ENCODE measurements around the gene PI4KB. TPM values are rescaled to one million over a fixed set of nuclear protein-coding genes. Genes with fewer than 3 reads are reported as not detected.

The PI4KB gene
- 10 to 100 TPM; 39.6 to 40.2 TPM for total RNA-seq

DNA sequence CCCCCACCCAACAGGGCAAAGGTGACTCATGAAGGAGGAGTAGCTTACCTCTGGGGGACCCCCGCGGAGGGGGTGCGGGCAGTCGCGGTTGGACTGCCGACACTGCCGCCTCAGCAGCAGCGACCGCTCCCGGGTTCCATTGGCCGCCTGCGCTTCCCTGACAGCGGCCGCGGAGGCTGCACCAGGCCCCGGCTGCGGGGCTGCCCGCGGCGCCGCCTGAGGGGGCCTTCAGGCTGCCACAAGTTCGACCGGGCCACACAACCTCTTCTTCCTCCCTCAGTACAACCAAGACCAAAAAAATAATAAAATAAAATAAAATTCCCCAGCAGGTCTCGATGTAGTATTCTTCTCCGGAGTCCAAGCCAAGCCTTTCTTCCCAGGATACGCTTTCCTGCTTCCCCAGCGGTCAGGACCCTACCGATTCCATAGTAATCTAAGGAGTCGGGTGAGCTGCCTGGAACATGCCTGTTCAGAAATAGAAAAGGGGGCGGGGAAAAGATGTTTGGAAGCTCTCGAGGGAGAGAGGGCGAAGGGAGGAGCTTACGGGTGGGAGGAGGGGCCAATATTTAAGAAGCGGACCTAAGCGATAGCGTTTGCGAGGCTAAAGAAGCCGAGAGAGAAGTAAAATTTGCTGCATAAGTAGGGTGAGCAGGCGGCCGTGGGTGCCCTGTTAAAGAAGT, at the start of gene PI4KB:
TSS of gene PI4KB (minus strand) at position 194 of the 680 bp plus-strand sequence. CDS start 10,935 bp downstream, outside the sequence.
- H3K27me3 ChIP-seq, result no peaks in the 10 kb centered on the region
- peak within 1 kb of the TSS; percentile 63 to 98 (median 85) for H3K27ac ChIP-seq
- 0% methylated on average over 26 to 40 of the region's 40 CpGs for WGBS, 2 donors
- peaks cover 32% of the 10 kb centered on the region for H3K4me1 ChIP-seq
- H3K4me3 ChIP-seq, result peak within 1 kb of the TSS; percentile 62 to 66
- DNase-seq (peak; percentile 93 to 98 (median 94)), ATAC-seq (peak; percentile 99)
- TF ChIP-seq, protein P1, sequence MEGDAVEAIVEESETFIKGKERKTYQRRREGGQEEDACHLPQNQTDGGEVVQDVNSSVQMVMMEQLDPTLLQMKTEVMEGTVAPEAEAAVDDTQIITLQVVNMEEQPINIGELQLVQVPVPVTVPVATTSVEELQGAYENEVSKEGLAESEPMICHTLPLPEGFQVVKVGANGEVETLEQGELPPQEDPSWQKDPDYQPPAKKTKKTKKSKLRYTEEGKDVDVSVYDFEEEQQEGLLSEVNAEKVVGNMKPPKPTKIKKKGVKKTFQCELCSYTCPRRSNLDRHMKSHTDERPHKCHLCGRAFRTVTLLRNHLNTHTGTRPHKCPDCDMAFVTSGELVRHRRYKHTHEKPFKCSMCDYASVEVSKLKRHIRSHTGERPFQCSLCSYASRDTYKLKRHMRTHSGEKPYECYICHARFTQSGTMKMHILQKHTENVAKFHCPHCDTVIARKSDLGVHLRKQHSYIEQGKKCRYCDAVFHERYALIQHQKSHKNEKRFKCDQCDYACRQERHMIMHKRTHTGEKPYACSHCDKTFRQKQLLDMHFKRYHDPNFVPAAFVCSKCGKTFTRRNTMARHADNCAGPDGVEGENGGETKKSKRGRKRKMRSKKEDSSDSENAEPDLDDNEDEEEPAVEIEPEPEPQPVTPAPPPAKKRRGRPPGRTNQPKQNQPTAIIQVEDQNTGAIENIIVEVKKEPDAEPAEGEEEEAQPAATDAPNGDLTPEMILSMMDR (IDR thresholded peaks at IDR 0.05), result peak in 1 of 7 experiments; percentile 7
- peak in 2 of 3 donors; percentile 74 to 77 for TF ChIP-seq POLR2A (IDR thresholded peaks at IDR 0.05)
- intact Hi-C loops (cut with DNase I), result no loop called here
- no peaks in the 10 kb centered on the region for H3K36me3 ChIP-seq (replicated peaks in 1 of 2; ENCODE audit: insufficient read depth in 1 of 2, low read depth in 2 of 2)
- H3K9me3 ChIP-seq, result no peaks in the 10 kb centered on the region

GRCh38 chr1:151373196-151373595, 46.0 kb upstream of the PI4KB start:
- H3K4me3 ChIP-seq, result no peak overlapping the region
- H3K27me3 ChIP-seq, result no peaks in the 10 kb centered on the region
- H3K27ac ChIP-seq, result peak overlapping the region in 2 of 4 donors; percentile 87 to 88
- 82 to 84% methylated on average over 13 to 14 of the region's 14 CpGs for WGBS, 2 donors
- H3K36me3 ChIP-seq (replicated peaks in 1 of 2; ENCODE audit: insufficient read depth in 1 of 2, low read depth in 2 of 2), result no peaks in the 10 kb centered on the region
- peaks cover 40% of the 10 kb centered on the region for H3K4me1 ChIP-seq
- intact Hi-C loops (cut with DNase I), result no loop called here
- H3K9me3 ChIP-seq, result no peaks in the 10 kb centered on the region
- TF ChIP-seq POLR2A (IDR thresholded peaks at IDR 0.05), result no peak
- TF ChIP-seq, protein P1 (IDR thresholded peaks at IDR 0.05), result no peak
- ATAC-seq (no peak), DNase-seq (no peak)

DNA sequence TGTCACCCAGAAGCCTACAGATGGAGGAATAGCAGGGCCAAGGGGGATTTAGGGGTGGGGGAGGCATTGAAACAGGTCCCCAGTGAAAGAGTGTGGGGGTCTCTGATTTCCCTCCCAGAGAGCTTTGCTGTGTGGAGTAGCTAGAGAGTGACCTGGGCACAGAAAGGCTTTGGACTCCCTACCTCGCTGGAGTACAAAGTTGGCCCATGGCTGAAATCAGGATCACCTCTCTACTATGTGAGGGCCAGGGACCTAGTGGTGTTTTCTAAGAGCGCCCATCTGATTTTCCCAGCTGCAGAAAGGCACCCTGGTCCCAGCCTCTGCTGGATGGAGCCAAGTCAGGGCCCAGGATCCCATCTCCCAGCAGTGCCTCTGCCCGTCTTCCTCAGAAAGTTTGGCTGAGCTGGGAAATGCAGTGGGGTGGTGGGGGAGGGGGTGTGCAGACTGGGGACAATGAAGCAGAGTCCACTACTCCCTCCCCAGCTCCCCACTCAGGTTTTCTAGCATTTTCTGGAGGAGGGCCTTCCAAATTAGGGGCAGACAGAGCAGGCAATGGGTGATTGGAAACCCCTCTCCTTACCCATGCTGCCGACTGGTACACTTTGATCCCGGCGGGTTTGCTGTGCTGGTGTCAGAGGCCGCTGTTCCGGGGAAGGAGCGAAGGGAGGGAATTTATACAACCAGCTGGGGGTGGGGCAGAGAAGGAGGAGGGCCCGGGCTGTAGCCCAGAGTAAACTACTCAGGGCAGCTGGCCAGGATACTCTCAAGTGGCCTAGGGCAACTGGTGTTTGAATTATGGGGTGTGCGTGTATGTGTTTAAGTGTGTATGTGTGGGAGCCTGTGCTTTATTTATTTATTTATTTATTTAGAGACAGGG, 45.1 kb upstream of the PI4KB start, which contains the start of gene SELENBP1:
TSS of gene SELENBP1 (minus strand) at position 648 of the 877 bp plus-strand sequence. CDS start at position 584, 64 bp downstream.
- no peaks in the 10 kb centered on the region for H3K9me3 ChIP-seq
- DNase-seq (peak; percentile 94 to 98 (median 96)), ATAC-seq (peak; percentile 94)
- peak within 1 kb of the TSS; percentile 78 to 88 (median 87) for H3K27ac ChIP-seq
- intact Hi-C loops (cut with DNase I), result no loop called here
- peak; percentile 88 to 97 (median 97) for TF ChIP-seq POLR2A (IDR thresholded peaks at IDR 0.05)
- TF ChIP-seq, protein P1 (IDR thresholded peaks at IDR 0.05), result no peak
- no peaks in the 10 kb centered on the region for H3K36me3 ChIP-seq (replicated peaks in 1 of 2; ENCODE audit: insufficient read depth in 1 of 2, low read depth in 2 of 2)
- H3K27me3 ChIP-seq, result no peaks in the 10 kb centered on the region
- no peak within 1 kb of the TSS for H3K4me3 ChIP-seq
- WGBS, 2 donors, result 4 to 10% methylated on average over 11 of the region's 11 CpGs
- H3K4me1 ChIP-seq, result peaks cover 40% of the 10 kb centered on the region

GRCh38 chr1:151371370-151372057, 44.3 kb upstream of the PI4KB start:
- Histone ChIP-seq H3K27ac (peak overlapping the region; percentile 78 to 88 (median 87)), H3K27me3 (no peaks in the 10 kb centered on the region), H3K4me1 (peaks cover 40% of the 10 kb centered on the region), H3K36me3 (replicated peaks in 1 of 2; ENCODE audit: insufficient read depth in 1 of 2, low read depth in 2 of 2) (no peaks in the 10 kb centered on the region), H3K9me3 (no peaks in the 10 kb centered on the region), H3K4me3 (no peak overlapping the region)
- peak; percentile 71 for ATAC-seq
- TF ChIP-seq, protein P1 (IDR thresholded peaks at IDR 0.05), result no peak
- TF ChIP-seq POLR2A (IDR thresholded peaks at IDR 0.05), result no peak
- DNase-seq, result peak; percentile 65 to 87 (median 79)
- intact Hi-C loops (cut with DNase I), result no loop called here
- 16 to 20% methylated on average over 5 to 9 of the region's 9 CpGs for WGBS, 2 donors

Data from body of pancreas (tissue), 4 donors.